HepG2 (cell line): ENCODE data around the gene IL3. TPM values are rescaled to one million over a fixed set of nuclear protein-coding genes. Genes with fewer than 3 reads are reported as not detected.

Experiments
- ATAC-seq: fragments of 200-7000 bp; cut with Tn5 transposase; 3 replicates; pipeline ENCODE4 v1.9.1; 2020; ENCODE audit warnings: mild to moderate bottlenecking, moderate library complexity
- BruUV-seq: library from RNA; stranded (reverse); fragments of 400-500 nt; replicated peaks from 2 replicates; lab custom pipeline; 2021; lab: Mats Ljungman, UMichigan
- CTCF ChIA-PET: fragments of 300-600 bp; formaldehyde crosslinking; extraction: SDS; loops from one replicate; lab custom pipeline; 2021; ENCODE audit warnings: low total read pairs, inconsistent platforms, low intra/inter-chr PET ratio; lab: Yijun Ruan, JAX
- POLR2A ChIA-PET: fragments of 350-600 bp; sonication (Branson Sonifier 250); formaldehyde crosslinking; loops from one replicate; lab custom pipeline; 2020; ENCODE audit warnings: antibody characterized with exemption, inconsistent platforms; lab: Yijun Ruan, JAX
- DNase-seq: peaks from one replicate; pipeline ENCODE4 v3.0.0-alpha.2; 2015; ENCODE audit warnings: low spot score
- FAIRE-seq: peaks from 3 replicates; lab custom pipeline; 2011; peaks lifted over from hg19 to GRCh38; lab: Jason Lieb, UNC
- H2AFZ ChIP-seq: one replicate; pipeline ENCODE4 v1.6.1; 2011; ENCODE audit warnings: low read length, inconsistent platforms
- H3K27ac ChIP-seq: fragments of 300-600 bp; 3 replicates; pipeline ENCODE4 v1.8.0; 2011; ENCODE audit warnings: mixed run types, mild to moderate bottlenecking, mixed read lengths, low read length, inconsistent platforms; ENCODE audit not compliant: insufficient read depth; ENCODE audit errors: extremely low read length
- H3K27me3 ChIP-seq, 2 experiments: fragments of 200-600 bp in 1 of 2; 2 replicates in 1 of 2; 3 replicates in 1 of 2; pipeline versions ENCODE4 v1.6.0 to v1.8.0; 2011; ENCODE audit warnings: low read length in 2 of 2, mild to moderate bottlenecking in 2 of 2, moderate library complexity in 2 of 2, inconsistent platforms in 1 of 2; ENCODE audit not compliant: insufficient read depth in 2 of 2, control insufficient read depth in 1 of 2
- H3K36me3 ChIP-seq, 2 experiments: fragments of 200-600 bp in 1 of 2; replicated peaks in 1 of 2; 2 replicates in 1 of 2; 3 replicates in 1 of 2; pipeline versions ENCODE4 v1.5.1 to v1.8.0; 2011; ENCODE audit warnings: low read length in 2 of 2, inconsistent platforms in 1 of 2; ENCODE audit not compliant: insufficient read depth in 2 of 2, control insufficient read depth in 1 of 2
- H3K4me1 ChIP-seq: 2 replicates; pipeline ENCODE4 v1.5.1; 2012; ENCODE audit warnings: low read length, inconsistent platforms; ENCODE audit not compliant: insufficient read depth
- H3K4me2 ChIP-seq: 2 replicates; pipeline ENCODE4 v1.6.0; 2011; ENCODE audit warnings: low read depth, low read length, inconsistent platforms
- H3K4me3 ChIP-seq, 3 experiments: fragments of 200-600 bp in 1 of 3; sonication (generic), shearing (Covaris generic) in 1 of 3; replicated peaks in 1 of 3; 2 replicates each; pipeline ENCODE4 v1.5.1; 2011 to 2016; ENCODE audit warnings: low read length in 3 of 3, inconsistent platforms in 2 of 3, low read depth in 2 of 3, mild to moderate bottlenecking in 2 of 3, control low read depth in 1 of 3, mixed read lengths in 1 of 3; ENCODE audit not compliant: insufficient read depth in 1 of 3
- H3K79me2 ChIP-seq: one replicate; pipeline ENCODE4 v1.6.1; 2011; ENCODE audit warnings: low read length, inconsistent platforms; ENCODE audit not compliant: insufficient read depth
- H3K9ac ChIP-seq: 2 replicates; pipeline ENCODE4 v1.6.0; 2011; ENCODE audit warnings: mild to moderate bottlenecking, low read depth, low read length, inconsistent platforms; ENCODE audit not compliant: insufficient read depth
- H3K9me3 ChIP-seq: 2 replicates; pipeline ENCODE4 v1.5.1; 2012; ENCODE audit warnings: mild to moderate bottlenecking, low read length
- H4K20me1 ChIP-seq: 2 replicates; pipeline ENCODE4 v1.6.0; 2011; ENCODE audit warnings: inconsistent platforms, mild to moderate bottlenecking, low read length, moderate library complexity; ENCODE audit not compliant: insufficient read depth
- CREM ChIP-seq, 2 experiments: sonication (generic) in 1 of 2; formaldehyde crosslinking in 1 of 2; IDR thresholded peaks; 2 replicates each; pipeline versions ENCODE4 v1.4.0 to v1.6.1; 2016 to 2020; ENCODE audit warnings: antibody characterized with exemption in 1 of 2, mild to moderate bottlenecking in 1 of 2, missing genetic modification reagents in 1 of 2
- RBFOX2 ChIP-seq: fragments of 200-400 bp; formaldehyde crosslinking; IDR thresholded peaks from 2 replicates; pipeline ENCODE4 v1.6.1; 2017; ENCODE audit warnings: low read depth, mild to moderate bottlenecking, low read length
- SMAD9 ChIP-seq: sonication (generic); formaldehyde crosslinking; IDR thresholded peaks from 2 replicates; pipeline ENCODE4 v1.5.1; 2020; ENCODE audit warnings: mild to moderate bottlenecking, missing genetic modification reagents
- SOX6 ChIP-seq, 2 experiments: fragments of 450-650 bp in 1 of 2; sonication (generic) in 1 of 2; formaldehyde crosslinking in 1 of 2; IDR thresholded peaks; 2 replicates each; pipeline versions ENCODE4 v1.4.0 to v1.6.1; 2017 to 2020; ENCODE audit warnings: antibody characterized with exemption in 1 of 2, mild to moderate bottlenecking in 1 of 2, missing genetic modification reagents in 1 of 2
- TBP ChIP-seq: sonication (generic); formaldehyde crosslinking; IDR thresholded peaks from 2 replicates; pipeline ENCODE4 v1.5.0; 2020; ENCODE audit warnings: missing genetic modification reagents
- ZBTB43 ChIP-seq: sonication (generic); formaldehyde crosslinking; conservative IDR thresholded peaks from 2 replicates; pipeline ENCODE4 v1.4.0; 2020; ENCODE audit warnings: missing genetic modification reagents
- ZBTB46 ChIP-seq: sonication (generic); formaldehyde crosslinking; IDR thresholded peaks from 2 replicates; pipeline ENCODE4 v1.4.0; 2020; ENCODE audit warnings: mild to moderate bottlenecking, missing genetic modification reagents, borderline replicate concordance
- ZMYM2 ChIP-seq: sonication (generic); formaldehyde crosslinking; IDR thresholded peaks from 2 replicates; pipeline ENCODE4 v1.8.0; 2022; ENCODE audit warnings: mild to moderate bottlenecking, missing genetic modification reagents
- ZNF18 ChIP-seq: sonication (generic); formaldehyde crosslinking; IDR thresholded peaks from 2 replicates; pipeline ENCODE4 v1.8.0; 2022; ENCODE audit warnings: mild to moderate bottlenecking, missing genetic modification reagents; ENCODE audit not compliant: insufficient replicate concordance
- ZNF264 ChIP-seq: sonication (generic); formaldehyde crosslinking; IDR thresholded peaks from 2 replicates; pipeline ENCODE4 v1.4.0; 2020; ENCODE audit warnings: missing genetic modification reagents
- ZNF331 ChIP-seq: sonication (generic); formaldehyde crosslinking; IDR thresholded peaks from 2 replicates; pipeline ENCODE4 v1.4.0; 2020; ENCODE audit warnings: missing genetic modification reagents
- ZNF503 ChIP-seq: sonication (generic); formaldehyde crosslinking; IDR thresholded peaks from 2 replicates; pipeline ENCODE4 v1.4.0; 2020; ENCODE audit warnings: missing genetic modification reagents
- ZNF577 ChIP-seq: sonication (generic); formaldehyde crosslinking; IDR thresholded peaks from 2 replicates; pipeline ENCODE4 v1.4.0; 2020; ENCODE audit warnings: mild to moderate bottlenecking, low read depth, missing genetic modification reagents, borderline replicate concordance
- ZNF691 ChIP-seq: sonication (generic); formaldehyde crosslinking; IDR thresholded peaks from 2 replicates; pipeline ENCODE4 v1.4.0; 2020; ENCODE audit warnings: missing genetic modification reagents, low read depth, mild to moderate bottlenecking, borderline replicate concordance
- ZNF768 ChIP-seq: sonication (generic); formaldehyde crosslinking; IDR thresholded peaks from 2 replicates; pipeline ENCODE4 v1.4.0; 2020; ENCODE audit warnings: missing genetic modification reagents
- ZSCAN5A ChIP-seq: sonication (generic); formaldehyde crosslinking; IDR thresholded peaks from 2 replicates; pipeline ENCODE4 v1.8.0; 2022; ENCODE audit warnings: mild to moderate bottlenecking, missing genetic modification reagents, borderline replicate concordance
- WGBS: methylation state at CpG from one replicate; pipeline ENCODE4 v1.1.6; 2017; ENCODE audit warnings: low lambda C conversion rate; 5-methylcytosine and 5-hydroxymethylcytosine counted together
- in situ Hi-C: cut with HindIII; loops from 2 replicates; pipeline ENCODE4 v1.10.0; 2017; ENCODE audit warnings: low pct_unique_long_range_greater_than_20kb; ENCODE audit not compliant: extremely low pct_ligation_motif_present
- intact Hi-C: fragments of 100-400 bp; cut with micrococcal nuclease; formaldehyde crosslinking; loops from one replicate; pipeline ENCODE4 v1.10.0; 2022; ENCODE audit not compliant: unreplicated experiment
- polyA plus RNA-seq, 8 experiments: library from polyadenylated mRNA; depleted of rRNA in 3 of 8; stranded (reverse) in 7 of 8; unstranded in 1 of 8; fragments of >200 nt; fragmentation: Illumina TruSeq in 4 of 8; extraction: Trizol in 4 of 8; gene quantifications; 2 replicates each; pipeline versions ENCODE4 v1.2.1 to v1.2.3, GENCODE V29; 2011 to 2016; ENCODE audit warnings: low read depth in 4 of 8, missing spikeins in 1 of 8, mixed read lengths in 1 of 8; ENCODE audit not compliant: insufficient read depth in 1 of 8
- total RNA-seq, 5 experiments: library from RNA; depleted of rRNA; stranded (reverse); fragments of >200 nt; fragmentation: Illumina TruSeq; extraction: Trizol; gene quantifications; 2 replicates each; pipeline ENCODE4 v1.2.3, GENCODE V29; 2016; ENCODE audit warnings: low read depth in 1 of 5

Gene IL3
- total and polyA plus RNA-seq, 2 of the 13 experiments (the other 11 are each of a cell fraction or from before 2014, with no cell fraction given) = not detected

- no peaks in the 10 kb centered on the region for H4K20me1 ChIP-seq
- no peak overlapping the region for H3K4me2 ChIP-seq
- H3K27me3 ChIP-seq = no peaks in the 10 kb centered on the region; a peak in 2 of 5 replicates
- no peak overlapping the region for H3K4me3 ChIP-seq
- H3K79me2 ChIP-seq = no peaks in the 10 kb centered on the region
- H2AFZ ChIP-seq = no peak overlapping the region
- no peak overlapping the region for H3K27ac ChIP-seq
- intact Hi-C loops (no loop called here), in situ Hi-C loops (no loop called here)
- no peaks in the 10 kb centered on the region for H3K36me3 ChIP-seq
- no TSS peak for BruUV-seq
- CTCF ChIA-PET = no interaction called here
- no peak overlapping the region for H3K9ac ChIP-seq
- FAIRE-seq (no peak), ATAC-seq (no peak), DNase-seq (no peak)
- H3K9me3 ChIP-seq = no peaks in the 10 kb centered on the region
- 54% methylated on average over 3 of the region's 3 CpGs for WGBS
- H3K4me1 ChIP-seq = peaks cover 9% of the 10 kb centered on the region
- POLR2A ChIA-PET = no interaction called here
- TF ChIP-seq ZNF691 (CRISPR knock-in tag) (no peak), ZBTB43 (CRISPR knock-in tag) (no peak), SMAD9 (CRISPR knock-in tag) (no peak), ZNF264 (no peak), ZNF331 (CRISPR knock-in tag) (no peak), TBP (CRISPR knock-in tag) (no peak), ZBTB46 (CRISPR knock-in tag) (no peak), CREM (IDR thresholded peaks at IDR 0.05) (no peak), CREM (CRISPR knock-in tag; IDR thresholded peaks at IDR 0.05) (no peak), RBFOX2 (no peak), SOX6 (IDR thresholded peaks at IDR 0.05) (no peak), SOX6 (CRISPR knock-in tag; IDR thresholded peaks at IDR 0.05) (no peak), ZNF768 (CRISPR knock-in tag) (no peak), ZNF503 (no peak), ZNF18 (CRISPR knock-in tag) (no peak), ZMYM2 (CRISPR knock-in tag) (no peak), ZNF577 (CRISPR knock-in tag) (no peak), ZSCAN5A (CRISPR knock-in tag) (no peak)
These were observed 39.5 kb downstream of the IL3 start for GRCh38 chr5:132099905-132100304.
